AG04450 (cell line): Measurements from ENCODE around the gene DNAI1. TPM values are rescaled to one million over a fixed set of nuclear protein-coding genes. Genes with fewer than 3 reads are reported as not detected.

Experiments used
- CTCF ChIA-PET: fragments of 300-600, 350-600 bp; formaldehyde crosslinking; extraction: SDS; loops from one replicate; lab custom pipeline; 2022; ENCODE audit warnings: antibody characterized with exemption, inconsistent platforms; lab: Charles Lee
- POLR2A ChIA-PET: fragments of 350-600 bp; formaldehyde crosslinking; extraction: SDS; loops from one replicate; lab custom pipeline; 2021; ENCODE audit warnings: antibody characterized with exemption, inconsistent platforms; lab: Yijun Ruan, JAX
- DNase-seq: peaks from one replicate; pipeline ENCODE4 v3.0.0-alpha.2; 2011; ENCODE audit warnings: low read depth, low spot score
- H3K27ac ChIP-seq: one replicate; pipeline ENCODE4 v1.5.1; 2012; ENCODE audit warnings: low read depth, low read length, control low read depth
- H3K27me3 ChIP-seq: one replicate; pipeline ENCODE4 v1.6.0; 2012; ENCODE audit warnings: low read length; ENCODE audit not compliant: control insufficient read depth, insufficient read depth
- H3K4me3 ChIP-seq: 2 replicates; pipeline ENCODE4 v1.5.1; 2011; ENCODE audit warnings: mild to moderate bottlenecking, low read depth, low read length, control low read depth
- H3K9me3 ChIP-seq: 2 replicates; pipeline ENCODE4 v1.5.1; 2012; ENCODE audit warnings: low read length; ENCODE audit not compliant: control insufficient read depth, insufficient read depth
- polyA plus RNA-seq: library from polyadenylated mRNA; depleted of rRNA; stranded (reverse); fragments of >200 nt; gene quantifications from 2 replicates; pipeline ENCODE4 v1.2.3, GENCODE V29; 2011
- TF ChIP-seq, protein P1 (sequence below): IDR thresholded peaks from 2 replicates; pipeline ENCODE4 v1.5.1; 2011; ENCODE audit warnings: low read depth, low read length, control low read depth, inconsistent platforms

Gene DNAI1
- polyA plus RNA-seq, 1 experiment, result not detected

DNA sequence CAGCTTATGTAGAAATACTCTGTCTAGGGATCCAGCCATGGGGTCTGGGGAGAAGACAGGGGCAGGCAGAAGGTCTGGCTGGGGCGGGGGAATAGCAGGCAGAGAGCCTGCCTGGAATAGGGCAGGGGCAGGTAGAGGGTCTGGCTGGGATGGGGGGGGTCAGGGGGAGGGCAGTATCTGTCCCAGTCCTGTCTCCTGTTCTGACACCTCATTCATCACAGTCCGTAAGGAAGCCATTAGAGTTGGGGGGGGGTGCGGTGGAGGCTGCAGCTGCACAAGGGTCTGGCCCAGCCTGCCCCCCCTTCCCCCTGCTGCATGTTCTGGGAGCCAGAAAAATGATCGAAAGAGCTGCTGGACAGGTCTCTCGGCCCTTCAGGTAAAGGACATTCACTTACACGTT, 98.3 kb downstream of the DNAI1 start:
- ChIA-PET POLR2A (no interaction called here), CTCF (interaction anchor here (2.3 kb wide), 1 partner anchor 35 kb away, joined by 10 read pairs; no protein-coding TSS in a partner anchor)
- TF ChIP-seq, protein P1, sequence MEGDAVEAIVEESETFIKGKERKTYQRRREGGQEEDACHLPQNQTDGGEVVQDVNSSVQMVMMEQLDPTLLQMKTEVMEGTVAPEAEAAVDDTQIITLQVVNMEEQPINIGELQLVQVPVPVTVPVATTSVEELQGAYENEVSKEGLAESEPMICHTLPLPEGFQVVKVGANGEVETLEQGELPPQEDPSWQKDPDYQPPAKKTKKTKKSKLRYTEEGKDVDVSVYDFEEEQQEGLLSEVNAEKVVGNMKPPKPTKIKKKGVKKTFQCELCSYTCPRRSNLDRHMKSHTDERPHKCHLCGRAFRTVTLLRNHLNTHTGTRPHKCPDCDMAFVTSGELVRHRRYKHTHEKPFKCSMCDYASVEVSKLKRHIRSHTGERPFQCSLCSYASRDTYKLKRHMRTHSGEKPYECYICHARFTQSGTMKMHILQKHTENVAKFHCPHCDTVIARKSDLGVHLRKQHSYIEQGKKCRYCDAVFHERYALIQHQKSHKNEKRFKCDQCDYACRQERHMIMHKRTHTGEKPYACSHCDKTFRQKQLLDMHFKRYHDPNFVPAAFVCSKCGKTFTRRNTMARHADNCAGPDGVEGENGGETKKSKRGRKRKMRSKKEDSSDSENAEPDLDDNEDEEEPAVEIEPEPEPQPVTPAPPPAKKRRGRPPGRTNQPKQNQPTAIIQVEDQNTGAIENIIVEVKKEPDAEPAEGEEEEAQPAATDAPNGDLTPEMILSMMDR, result no peak
- Histone ChIP-seq H3K27me3 (peaks cover 53% of the 10 kb centered on the region), H3K9me3 (peaks cover 1% of the 10 kb centered on the region), H3K27ac (no peak overlapping the region), H3K4me3 (no peak overlapping the region)
- DNase-seq, result no peak

DNA sequence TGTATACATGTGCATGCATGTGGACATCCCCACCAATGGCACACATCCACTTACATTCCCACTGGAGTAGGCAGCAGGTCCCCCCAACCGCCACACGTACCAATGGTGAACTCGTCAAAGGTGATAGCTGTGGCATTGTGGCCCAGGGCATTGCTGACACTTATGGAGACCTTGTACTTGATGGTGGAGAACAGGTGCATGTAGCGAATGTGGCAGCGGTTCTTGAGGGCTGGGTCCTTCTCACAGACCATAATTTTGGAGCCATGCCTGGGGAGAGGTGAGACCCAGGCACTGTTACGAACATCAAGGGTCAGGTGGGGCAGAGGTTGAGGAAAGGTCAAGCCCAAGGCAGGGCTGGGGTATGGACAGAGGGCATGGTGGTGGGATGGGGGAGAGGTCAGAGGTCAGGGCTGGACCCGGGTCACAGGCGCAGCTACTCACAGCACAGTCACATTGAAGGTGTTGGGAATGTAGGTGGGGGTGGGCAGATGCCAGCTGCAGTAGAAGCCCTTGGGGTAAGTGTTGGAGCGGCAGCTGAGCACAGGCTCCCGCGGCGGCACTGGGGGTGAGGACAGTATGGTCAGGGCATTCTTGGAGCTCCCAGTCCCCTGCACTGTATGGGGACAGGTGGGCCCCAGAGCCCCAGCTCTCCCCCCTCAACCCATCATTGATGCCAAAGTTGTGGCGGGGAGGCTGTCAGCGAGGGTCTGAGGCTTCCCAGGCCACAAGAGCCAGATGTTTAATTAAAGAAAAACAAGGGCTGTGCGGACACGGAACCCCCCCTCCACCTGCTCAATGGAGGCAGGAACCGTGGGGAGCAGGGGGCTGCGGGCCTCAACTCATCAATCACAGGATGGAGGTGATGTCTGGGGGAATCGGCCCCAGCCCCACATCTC, 99.1 kb downstream of the DNAI1 start:
- POLR2A ChIA-PET, result no interaction called here
- Histone ChIP-seq H3K4me3 (no peak overlapping the region), H3K9me3 (peaks cover 3% of the 10 kb centered on the region), H3K27ac (no peak overlapping the region), H3K27me3 (peaks cover 53% of the 10 kb centered on the region)
- DNase-seq, result no peak
- CTCF ChIA-PET, result interaction anchor here (0.9 to 1.3 kb wide), 2 partner anchors 11 to 56 kb away, joined by 3 read pairs; no protein-coding TSS in a partner anchor
- TF ChIP-seq, protein P1, result no peak

DNA sequence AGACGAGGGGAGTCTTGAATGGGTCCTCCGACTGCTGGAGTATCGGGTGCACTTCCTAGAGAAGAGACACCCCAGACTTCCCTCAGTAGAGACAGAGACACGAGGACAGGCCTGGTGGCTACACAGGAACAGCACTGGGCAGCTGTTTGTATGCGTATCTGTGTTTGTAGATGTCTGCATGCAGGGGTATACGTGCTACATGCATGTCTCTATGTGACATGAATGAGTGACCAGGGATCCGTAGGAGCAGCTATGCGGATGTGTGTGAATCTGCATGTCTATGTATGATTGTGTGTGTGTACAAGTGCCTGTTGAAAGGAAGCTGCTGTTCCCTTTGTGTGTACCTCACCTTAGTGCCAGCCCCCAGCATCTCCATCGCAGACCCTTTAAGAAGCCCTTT, 99.8 kb downstream of the DNAI1 start:
- H3K27ac ChIP-seq, result no peak overlapping the region
- POLR2A ChIA-PET, result no interaction called here
- peaks cover 52% of the 10 kb centered on the region for H3K27me3 ChIP-seq
- CTCF ChIA-PET, result interaction anchor here (0.9 to 1.3 kb wide), 4 partner anchors 11 to 57 kb away, joined by 3 to 4 read pairs (median 3); no protein-coding TSS in a partner anchor
- no peak for DNase-seq
- H3K4me3 ChIP-seq, result no peak overlapping the region
- TF ChIP-seq, protein P1, result no peak
- peaks cover 3% of the 10 kb centered on the region for H3K9me3 ChIP-seq

DNA sequence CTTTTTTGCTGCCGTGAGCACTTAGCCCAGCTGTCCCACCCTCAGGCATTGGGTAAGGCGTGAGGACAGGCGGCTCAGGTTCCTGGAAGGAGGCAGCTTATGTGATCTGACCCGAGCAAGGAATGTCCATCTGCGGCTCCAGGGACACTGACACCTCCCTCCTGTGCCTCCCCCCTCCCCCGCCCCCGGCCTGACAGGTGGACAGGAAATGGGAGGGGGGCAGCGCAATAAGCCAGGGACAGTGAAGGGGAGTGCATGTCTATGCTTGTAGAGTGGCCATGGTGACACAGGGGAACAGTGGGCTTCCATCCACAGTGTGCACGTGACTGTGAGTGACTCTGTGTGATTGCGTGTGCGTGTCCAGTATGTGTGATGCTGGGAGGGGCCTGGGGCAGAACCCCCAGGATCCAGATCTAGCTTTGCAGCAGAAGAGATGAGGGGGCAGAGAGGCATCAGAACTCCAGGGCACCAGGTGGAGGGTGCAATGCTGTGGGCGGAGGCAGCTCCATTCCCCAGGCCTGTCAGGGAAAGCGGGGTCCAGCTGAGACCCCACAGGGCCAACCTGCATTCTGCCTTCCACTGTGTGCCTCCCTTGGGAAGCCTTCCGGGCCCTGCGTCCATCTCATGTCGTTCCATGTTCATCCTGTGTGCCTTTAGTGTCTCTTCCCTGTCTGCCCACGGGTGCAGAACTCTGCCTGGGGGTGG, 100.5 kb downstream of the DNAI1 start:
- CTCF ChIA-PET, result interaction anchor here (1.0 to 1.7 kb wide), 4 partner anchors 11 to 75 kb away, joined by 3 to 4 read pairs (median 4); no protein-coding TSS in a partner anchor
- Histone ChIP-seq H3K9me3 (peaks cover 3% of the 10 kb centered on the region; the same call in 1 of the 2 replicates), H3K27me3 (peaks cover 46% of the 10 kb centered on the region), H3K4me3 (no peak overlapping the region), H3K27ac (no peak overlapping the region)
- DNase-seq, result no peak
- TF ChIP-seq, protein P1, result no peak
- POLR2A ChIA-PET, result no interaction called here
